Measurements from ENCODE around the gene ATP8B4. TPM values are rescaled to one million over a fixed set of nuclear protein-coding genes. Genes with fewer than 3 reads are reported as not detected.

ATP8B4 gene
- total and polyA plus RNA-seq, 2 of the 8 experiments (the other 6 are each of a cell fraction or from before 2014, with no cell fraction given) = 0.17 to 0.24 TPM

GRCh38 chr15:50009634-50010033 lies 109.4 kb downstream of the ATP8B4 start:
- no peak overlapping the region for H3K4ac ChIP-seq (replicated peaks; ENCODE audit: insufficient read length, low read depth, low read length)
- no peak overlapping the region for H2BK15ac ChIP-seq (ENCODE audit: low read length)
- H2BK20ac ChIP-seq (ENCODE audit: low read length) = no peak overlapping the region
- no peak overlapping the region for H4K91ac ChIP-seq (replicated peaks; ENCODE audit: insufficient read length, low read length)
- WGBS, 2 experiments (ENCODE audit: extremely low coverage in 1 of 2, insufficient coverage in 1 of 2, insufficient read length in 1 of 2, insufficient replicate concordance in 2 of 2, low coverage in 1 of 2, low lambda C conversion rate in 2 of 2, missing lambda C conversion rate in 1 of 2) = 91% methylated on average over 2 of the region's 2 CpGs; no CpG with 5 or more reads in 1 of the 2 experiments
- no peak overlapping the region for H3K27ac ChIP-seq (ENCODE audit: low read depth, low read length)
- no peak overlapping the region for H4K8ac ChIP-seq (ENCODE audit: extremely low read depth, insufficient read depth, low read length)
- H3K23me2 ChIP-seq (ENCODE audit: low read depth, low read length) = no peaks in the 10 kb centered on the region
- no peaks in the 10 kb centered on the region; a peak in 1 of 7 replicates for H3K27me3 ChIP-seq (replicated peaks in 1 of 4; ENCODE audit: control insufficient read depth in 3 of 4, extremely low read depth in 1 of 4, insufficient read depth in 3 of 4, low read length in 3 of 4)
- no peak overlapping the region; a peak in 1 of 7 replicates for H3K9ac ChIP-seq (replicated peaks in 1 of 4; ENCODE audit: extremely low read depth in 1 of 4, low read depth in 3 of 4, low read length in 3 of 4)
- no peak overlapping the region for H2BK5ac ChIP-seq (ENCODE audit: low read depth, low read length)
- no peak overlapping the region for H3K23ac ChIP-seq (ENCODE audit: insufficient read length)
- H2BK12ac ChIP-seq (ENCODE audit: low read depth, low read length) = no peak overlapping the region
- H3K79me1 ChIP-seq (ENCODE audit: low read depth, low read length) = no peaks in the 10 kb centered on the region
- 0 out of 7 replicates have a peak, but pooled peaks cover 0 to 1% (median 0%) of the 10 kb centered on the region in 4 experiments for H3K4me1 ChIP-seq (replicated peaks in 1 of 4; ENCODE audit: control insufficient read depth in 3 of 4, insufficient read depth in 4 of 4, low read length in 3 of 4)
- TF ChIP-seq TEAD4 (IDR thresholded peaks at IDR 0.05; ENCODE audit: low read depth, low read length) (no peak), BRCA1 (IDR thresholded peaks at IDR 0.05; ENCODE audit: low read depth, low read length) (no peak), YY1 (IDR thresholded peaks at IDR 0.05; ENCODE audit: low read depth, low read length) (no peak), EGR1 (IDR thresholded peaks at IDR 0.05; ENCODE audit: borderline replicate concordance, low read depth, low read length) (no peak), E2F6 (IDR thresholded peaks at IDR 0.05) (no peak), CBX8 (IDR thresholded peaks at IDR 0.05; ENCODE audit: borderline replicate concordance, low read depth, low read length) (no peak), POLR2AphosphoS5 (IDR thresholded peaks at IDR 0.05; ENCODE audit: low read depth, low read length) (no peak), CTBP2 (IDR thresholded peaks at IDR 0.05; ENCODE audit: borderline replicate concordance, insufficient read depth, insufficient read length, low read length) (no peak), POU5F1 (IDR thresholded peaks at IDR 0.05; ENCODE audit: low read depth, low read length) (no peak), CHD1 (IDR thresholded peaks at IDR 0.05; ENCODE audit: low read depth, low read length) (no peak), RXRA (IDR thresholded peaks at IDR 0.05; ENCODE audit: insufficient read depth, low read depth, low read length) (no peak), RAD21 (IDR thresholded peaks at IDR 0.05 in 1 of 2, conservative IDR thresholded peaks at IDR 0.05 in 1 of 2; ENCODE audit: low read depth in 2 of 2, low read length in 2 of 2) (no peak), NANOG (IDR thresholded peaks at IDR 0.05; ENCODE audit: insufficient read depth, low read depth, low read length, poor library complexity, severe bottlenecking) (no peak), SP1 (IDR thresholded peaks at IDR 0.05; ENCODE audit: low read depth, low read length) (no peak)
- no peak overlapping the region for H3K56ac ChIP-seq (replicated peaks; ENCODE audit: insufficient read length, low read depth, low read length)
- no peak overlapping the region for H3K4me3 ChIP-seq (ENCODE audit: extremely low read depth in 1 of 4, insufficient read depth in 2 of 4, low read depth in 3 of 4, low read length in 4 of 4)
- DNase-seq (ENCODE audit: low read depth in 1 of 2, low spot score in 2 of 2) (no peak), FAIRE-seq (no peak)
- H3K14ac ChIP-seq (ENCODE audit: insufficient read length) = no peak overlapping the region
- H3K4me2 ChIP-seq (ENCODE audit: insufficient read depth in 1 of 2, low read depth in 2 of 2, low read length in 2 of 2) = no peak overlapping the region
- H4K20me1 ChIP-seq (replicated peaks in 1 of 2; ENCODE audit: control insufficient read depth in 1 of 2, insufficient read depth in 2 of 2, low read length in 2 of 2) = no peaks in the 10 kb centered on the region
- no peak overlapping the region for H2AK5ac ChIP-seq (ENCODE audit: low read depth, low read length)
- H2AFZ ChIP-seq (ENCODE audit: low read length) = no peak overlapping the region
- H3K9me3 ChIP-seq (ENCODE audit: insufficient read depth in 2 of 2, low read depth in 1 of 2, low read length in 1 of 2) = no peaks in the 10 kb centered on the region
- no peaks in the 10 kb centered on the region for H3K79me2 ChIP-seq (ENCODE audit: control insufficient read depth in 1 of 2, insufficient read depth in 2 of 2, low read length in 2 of 2)
- ChIA-PET POLR2A (ENCODE audit: partially characterized antibody) (no interaction called here), CTCF (ENCODE audit: partially characterized antibody) (interaction anchor here (1.5 kb wide), 1 partner anchor 133 kb away, joined by 8 read pairs; no protein-coding TSS in a partner anchor)
- H3K36me3 ChIP-seq (ENCODE audit: control insufficient read depth in 2 of 4, insufficient read depth in 4 of 4, low read length in 3 of 4) = no peaks in the 10 kb centered on the region
- H4K5ac ChIP-seq (ENCODE audit: insufficient read length, low read depth, low read length) = no peak overlapping the region
- H2BK120ac ChIP-seq (replicated peaks; ENCODE audit: low read depth, low read length) = no peak overlapping the region
- H3K18ac ChIP-seq (ENCODE audit: extremely low read depth, low read length) = no peak overlapping the region
